Ovary (tissue), 1 donor: ENCODE measurements around the gene LEAP2.

Experiments used
- EP300 ChIP-seq: sonication (generic); formaldehyde crosslinking; IDR thresholded peaks from one replicate; pipeline ENCODE4 v1.6.1; 2017; ENCODE audit warnings: antibody characterized with exemption
- POLR2A ChIP-seq: fragments of 450-650 bp; IDR thresholded peaks from one replicate; pipeline ENCODE4 v1.6.1; 2017; ENCODE audit warnings: antibody characterized with exemption, mild to moderate bottlenecking, moderate library complexity

- TF ChIP-seq POLR2A (no peak), EP300 (no peak)
Observed at GRCh38 chr5:132828846-132829494, 44.5 kb upstream of the LEAP2 start.
